Brain pericyte (primary cell): ENCODE data around the gene SLC35D2.
"Not testable (repeated sequence)": the region's sequence is repeated elsewhere in the genome, so short reads cannot be mapped to it uniquely, and the experiment has no call there.

Experiments used
- DNase-seq: peaks from one replicate; pipeline ENCODE4 v3.0.0-alpha.2; 2012; ENCODE audit warnings: low read depth, low spot score

The SLC35D2 gene

GRCh38 chr9:96400132-96400910 is 16.8 kb upstream of the SLC35D2 start:
- DNase-seq = no peak

GRCh38 chr9:96399325-96399633 is 15.8 kb upstream of the SLC35D2 start:
- DNase-seq = no peak

GRCh38 chr9:96398582-96399324 is 15.2 kb upstream of the SLC35D2 start:
- DNase-seq = no peak

GRCh38 chr9:96395964-96396363 is 12.5 kb upstream of the SLC35D2 start:
- no peak for DNase-seq

GRCh38 chr9:96394832-96395496 is 11.5 kb upstream of the SLC35D2 start:
- DNase-seq = no peak

- no peak for DNase-seq
These were observed 8.8 kb upstream of the SLC35D2 start for GRCh38 chr9:96392263-96392662.

GRCh38 chr9:96391021-96391765 is 7.7 kb upstream of the SLC35D2 start:
- peak; percentile 16 for DNase-seq

- DNase-seq = no peak
These were observed 4.6 kb upstream of the SLC35D2 start for GRCh38 chr9:96388144-96388543.

GRCh38 chr9:96386157-96386556 is 2.6 kb upstream of the SLC35D2 start:
- DNase-seq = no peak

- DNase-seq = no peak
These were observed 709 bp downstream of the SLC35D2 start for GRCh38 chr9:96382839-96383164.

GRCh38 chr9:96382175-96382574 is 1.3 kb downstream of the SLC35D2 start:
- DNase-seq = no peak

- DNase-seq = no peak
These were observed 1.8 kb downstream of the SLC35D2 start for GRCh38 chr9:96381696-96382095.

GRCh38 chr9:96381125-96381524 is 2.4 kb downstream of the SLC35D2 start:
- no peak for DNase-seq

- DNase-seq = no peak
These were observed 4.0 kb downstream of the SLC35D2 start for GRCh38 chr9:96379461-96379860.

GRCh38 chr9:96378187-96378586 is 5.3 kb downstream of the SLC35D2 start:
- no peak for DNase-seq

GRCh38 chr9:96376891-96377874 is 6.3 kb downstream of the SLC35D2 start:
- no peak for DNase-seq

- DNase-seq = not testable (repeated sequence)
These were observed 8.0 kb downstream of the SLC35D2 start for GRCh38 chr9:96375507-96375906.

- DNase-seq = no peak
These were observed 15.6 kb downstream of the SLC35D2 start for GRCh38 chr9:96367943-96368342.

- DNase-seq = no peak
These were observed 20.1 kb downstream of the SLC35D2 start for GRCh38 chr9:96363175-96363967.

- DNase-seq = not testable (repeated sequence)
These were observed 21.4 kb downstream of the SLC35D2 start for GRCh38 chr9:96362119-96362518.
